DMS 273 (cell line): ENCODE results near the gene CABLES2.
"Not testable (repeated sequence)": the region's sequence is repeated elsewhere in the genome, so short reads cannot be mapped to it uniquely, and the experiment has no call there.

ENCODE experiments used
- DNase-seq: peaks from one replicate; lab custom pipeline; 2025; ENCODE audit not compliant: unreplicated experiment; lab: John Stamatoyannopoulos, UW

Gene CABLES2

GRCh38 chr20:62436692-62437091 is 29.6 kb upstream of the CABLES2 start:
- DNase-seq = no peak

DNA sequence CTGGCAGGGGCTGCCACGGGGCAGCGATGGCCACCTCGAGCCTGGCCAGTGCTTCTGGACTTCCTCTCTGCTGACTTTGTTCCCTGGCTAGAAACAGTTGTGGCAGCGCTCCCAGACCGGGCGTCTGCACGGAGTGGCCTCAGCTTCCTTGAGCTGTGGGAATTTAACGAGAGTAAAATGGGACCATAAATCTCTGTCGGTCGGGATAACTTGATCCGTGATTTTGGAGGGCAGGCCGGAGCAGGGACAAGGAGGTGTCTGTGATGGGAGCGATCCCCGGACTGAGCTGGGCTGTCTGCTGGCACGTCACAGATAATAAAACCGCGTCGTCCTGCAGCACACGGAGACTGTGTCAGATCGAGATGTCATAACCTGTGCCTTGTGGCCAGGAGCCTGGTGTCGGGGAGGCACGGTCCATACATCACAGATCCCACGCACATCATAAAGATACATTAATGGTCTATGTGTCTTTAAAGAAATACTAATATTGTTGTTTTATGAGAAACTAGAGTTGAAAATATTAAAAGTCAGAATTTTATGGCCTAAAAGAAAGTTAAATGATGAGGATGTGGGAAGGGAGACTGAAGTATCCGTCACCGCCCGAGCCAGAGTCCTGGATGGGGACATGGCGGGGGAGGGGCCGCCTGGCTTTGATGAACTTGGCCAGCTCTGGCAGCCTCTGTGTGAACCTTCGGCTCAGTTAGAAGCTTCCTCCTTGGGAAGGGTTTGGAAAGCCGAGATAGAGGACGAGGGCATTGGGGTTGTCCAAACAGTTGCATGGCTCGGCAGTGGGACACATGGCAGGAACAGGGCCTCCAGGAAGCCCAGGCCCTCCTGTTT is 26.8 kb upstream of the CABLES2 start:
- no peak for DNase-seq

DNA sequence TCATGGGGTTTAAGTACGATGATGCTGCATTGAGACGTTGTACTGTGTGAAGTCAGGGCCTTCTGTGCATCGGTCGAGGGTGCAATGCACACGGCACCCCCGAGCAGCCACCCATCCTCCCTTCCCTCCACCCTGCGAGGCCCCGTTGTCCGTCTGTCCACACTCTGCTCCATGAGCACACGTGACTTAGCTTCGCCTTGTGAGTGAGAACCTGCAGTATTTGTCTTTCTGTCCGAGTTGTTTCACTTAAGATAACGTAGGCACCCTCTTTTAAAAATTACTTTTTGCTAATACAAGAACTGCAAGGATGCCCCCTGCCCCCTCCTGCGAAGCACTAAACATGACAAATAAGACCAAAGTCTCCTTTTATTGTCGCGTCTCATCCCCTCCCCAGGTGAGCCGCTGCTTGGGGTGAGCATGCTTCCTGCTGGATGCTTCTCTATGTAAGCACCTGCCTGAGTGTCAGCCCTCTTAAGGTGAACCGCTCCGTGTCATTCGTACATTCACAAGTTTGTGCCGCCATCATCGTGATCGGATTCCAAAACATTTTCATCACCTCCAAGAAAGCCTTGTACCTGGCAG is 23.9 kb upstream of the CABLES2 start:
- DNase-seq = no peak

GRCh38 chr20:62430311-62430853 is 23.3 kb upstream of the CABLES2 start:
- DNase-seq = no peak

DNA sequence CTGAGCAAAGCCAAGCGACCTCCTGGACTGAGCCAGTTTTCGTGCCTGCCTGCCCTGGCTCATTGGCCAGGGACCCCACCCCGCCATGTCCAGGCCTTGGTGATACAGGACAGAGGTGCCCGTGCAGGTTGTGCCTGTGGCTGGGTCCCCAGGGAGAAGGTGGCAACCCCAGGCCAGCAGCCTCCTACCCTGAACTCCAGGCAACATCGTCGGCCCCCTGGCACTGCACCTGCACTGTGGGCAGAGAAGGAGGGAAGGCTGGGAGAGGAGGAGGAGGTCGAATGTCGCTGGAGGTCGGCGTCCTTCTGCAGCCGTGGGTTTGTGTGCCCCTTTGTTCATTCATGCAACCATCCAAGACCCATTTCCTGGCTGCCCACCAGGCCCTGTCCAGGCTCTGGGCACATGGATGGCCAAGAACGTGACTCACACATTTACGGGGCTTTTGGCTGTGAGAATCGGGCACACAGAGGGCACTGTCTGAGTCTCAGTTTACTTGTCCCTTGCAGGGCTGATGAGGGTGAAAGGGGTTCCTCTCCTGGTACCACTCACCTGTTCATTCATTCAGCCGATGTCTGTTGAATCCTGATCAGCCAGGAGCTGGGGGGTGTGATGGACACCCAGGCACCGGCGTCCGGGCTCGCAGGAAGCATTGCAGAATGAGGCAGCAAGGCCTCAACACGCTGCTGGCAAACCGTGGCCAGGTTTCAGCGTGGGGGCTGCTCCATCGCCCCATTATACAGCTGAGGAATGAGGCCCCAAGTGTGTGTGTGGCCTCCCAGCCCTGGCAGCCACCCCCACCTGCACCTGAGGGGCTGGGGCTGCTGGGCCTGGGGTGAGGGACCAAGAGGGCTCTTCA is 22.6 kb upstream of the CABLES2 start:
- no peak for DNase-seq

- DNase-seq = no peak
Observed at GRCh38 chr20:62428396-62429295, 21.6 kb upstream of the CABLES2 start.

GRCh38 chr20:62428002-62428372 is 20.9 kb upstream of the CABLES2 start:
- DNase-seq = no peak

DNA sequence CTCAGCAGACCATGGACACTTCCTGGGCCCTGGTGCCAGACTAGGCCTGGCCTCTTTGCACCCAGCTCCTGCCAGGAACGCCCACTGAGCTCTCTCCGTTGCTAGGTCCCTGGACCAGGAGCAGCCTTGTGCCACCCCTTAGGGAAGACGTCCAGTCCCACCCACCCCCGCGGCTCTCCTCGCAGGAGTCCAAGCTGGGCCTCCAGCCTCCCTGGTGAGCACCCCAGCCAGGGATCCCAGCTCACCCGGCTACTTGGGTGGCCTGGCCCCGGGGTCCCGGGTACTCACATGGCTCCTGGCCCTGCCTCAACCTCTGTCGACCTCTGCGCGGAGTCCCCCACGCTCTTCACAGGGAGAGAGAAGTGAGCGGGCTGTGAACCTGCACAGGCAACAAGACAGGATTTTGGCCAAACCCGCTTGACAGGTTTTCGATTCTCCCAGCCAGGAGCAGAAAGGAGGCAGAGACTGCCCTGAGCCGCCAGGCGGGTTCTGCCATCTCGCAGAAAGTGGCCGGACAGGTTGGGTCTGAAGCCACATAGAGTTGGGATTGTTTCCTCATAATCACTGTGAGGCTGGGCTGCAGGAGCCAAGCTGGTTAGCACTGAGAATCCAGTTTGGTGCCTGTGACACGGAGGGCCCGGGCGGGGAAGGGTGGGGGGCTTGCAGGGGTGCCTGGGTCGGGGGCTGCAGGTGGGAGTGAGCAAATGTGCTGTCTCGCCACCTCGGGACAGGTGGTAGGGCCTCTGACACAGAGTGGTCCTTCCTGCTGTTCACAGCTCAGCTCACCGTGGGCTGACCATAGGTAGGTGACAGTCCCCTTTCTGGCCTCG is 20.3 kb upstream of the CABLES2 start, which contains the start of gene RBBP8NL:
Gene RBBP8NL (minus strand): TSS at position 368 of the 830 bp plus-strand sequence. CDS start 7,892 bp downstream, outside the sequence.
- DNase-seq = no peak

GRCh38 chr20:62426699-62427131 is 19.6 kb upstream of the CABLES2 start:
- peak; percentile 35 for DNase-seq

DNA sequence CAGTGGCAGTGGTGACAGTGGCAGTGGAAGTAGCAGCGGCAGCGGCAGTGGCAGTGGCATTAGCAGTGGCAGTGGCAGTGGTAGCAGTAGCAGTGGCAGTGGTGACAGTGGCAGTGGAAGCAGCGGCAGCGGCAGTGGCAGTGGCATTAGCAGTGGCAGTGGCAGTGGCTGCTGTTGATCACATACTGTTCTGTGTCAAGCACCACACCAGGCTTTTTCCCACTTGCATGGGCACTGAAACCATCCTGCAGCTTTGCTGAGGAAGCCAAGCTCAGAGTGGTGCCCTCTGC is 18.9 kb upstream of the CABLES2 start:
- not testable (repeated sequence) for DNase-seq

- DNase-seq = no peak
Observed at GRCh38 chr20:62425281-62426058, 18.4 kb upstream of the CABLES2 start.

GRCh38 chr20:62424249-62425107 is 17.4 kb upstream of the CABLES2 start:
- no peak for DNase-seq

- peak; percentile 60 for DNase-seq
Observed at GRCh38 chr20:62423326-62423706, 16.2 kb upstream of the CABLES2 start.

GRCh38 chr20:62422636-62423325 is 15.7 kb upstream of the CABLES2 start:
- DNase-seq = no peak

DNA sequence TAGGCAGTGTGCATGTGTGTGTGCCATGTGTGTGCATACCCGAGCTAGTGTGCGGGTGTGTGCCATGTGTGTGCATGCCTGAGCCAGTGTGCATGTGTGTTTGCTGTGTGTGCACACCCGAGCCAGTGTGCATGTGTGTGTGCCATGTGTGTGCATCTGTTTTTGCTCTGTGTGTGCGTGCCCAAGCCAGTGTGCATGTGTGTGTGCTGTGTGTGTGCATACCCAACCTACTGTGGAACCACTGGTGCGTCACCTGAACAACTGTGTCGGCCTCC is 14.6 kb upstream of the CABLES2 start:
- DNase-seq = no peak

DNA sequence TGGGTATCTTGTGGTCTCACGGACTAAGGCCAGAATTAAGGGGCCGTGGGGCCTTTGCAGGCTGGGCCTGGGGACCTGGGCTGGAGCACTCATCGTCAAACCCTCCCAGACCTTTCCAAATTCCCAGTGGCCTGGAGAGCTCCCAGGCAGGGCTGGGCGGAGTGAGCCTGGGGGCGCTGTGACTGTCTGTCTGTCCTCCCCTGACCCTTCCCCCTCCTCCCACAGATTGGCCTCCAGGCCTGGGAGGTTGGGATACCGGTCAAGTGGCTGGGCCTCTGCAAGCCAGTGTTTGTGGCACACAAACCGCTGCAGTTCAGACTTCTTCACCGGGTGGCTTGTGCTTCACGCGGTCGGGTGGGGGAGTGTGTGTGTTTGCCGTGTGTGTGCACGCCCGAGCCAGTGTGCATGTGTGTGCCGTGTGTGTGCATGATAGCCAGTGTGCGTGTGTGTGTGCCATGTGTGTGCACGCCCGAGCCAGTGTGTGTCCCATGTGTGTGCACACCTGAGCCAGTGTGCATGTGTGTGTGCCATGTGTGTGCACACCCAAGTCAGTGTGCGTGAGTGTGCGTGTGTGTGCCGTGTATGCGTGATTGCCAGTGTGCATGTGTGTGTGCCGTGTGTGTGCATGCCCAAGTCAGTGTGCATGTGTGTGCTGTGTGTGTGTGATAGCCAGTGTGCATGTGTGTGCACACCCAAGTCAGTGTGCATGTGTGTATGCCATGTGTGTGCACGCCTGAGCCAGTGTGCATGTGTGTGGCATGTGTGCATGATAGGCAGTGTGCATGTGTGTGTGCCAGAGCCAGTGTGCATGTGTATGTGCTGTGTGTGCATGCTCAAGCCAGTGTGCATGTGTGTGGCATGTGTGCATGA is 14.0 kb upstream of the CABLES2 start:
- no peak for DNase-seq

GRCh38 chr20:62419759-62420158 is 12.7 kb upstream of the CABLES2 start:
- no peak for DNase-seq
